Right lobe of liver (tissue), 6 donors: ENCODE results near the gene RELN. TPM values are rescaled to one million over a fixed set of nuclear protein-coding genes. Genes with fewer than 3 reads are reported as not detected.

Experiments
- ATAC-seq, 4 donors: fragments of 200-7000 bp; cut with Tn5 transposase; one replicate each; pipeline ENCODE4 v1.9.1; 2020; ENCODE audit warnings: mild to moderate bottlenecking in 4 of 4, moderate library complexity in 4 of 4
- DNase-seq, 3 donors: peaks; one replicate each; pipeline ENCODE4 v3.0.0-alpha.2; 2020
- H3K27ac ChIP-seq, 3 donors: fragments of 200-600 bp; one replicate each; pipeline ENCODE4 v1.8.0; 2022
- H3K27me3 ChIP-seq, 2 donors: fragments of 200-600 bp; one replicate each; pipeline ENCODE4 v1.8.0; 2022
- H3K36me3 ChIP-seq, 4 donors: fragments of 200-600 bp; sonication (generic) in 1 of 4; one replicate each; pipeline versions ENCODE4 v1.5.1 to v1.8.0; 2017 to 2022; ENCODE audit warnings: control low read depth in 1 of 4
- H3K4me1 ChIP-seq, 4 donors: fragments of 200-600 bp; sonication (generic) in 1 of 4; one replicate each; pipeline versions ENCODE4 v1.5.1 to v1.8.0; 2017 to 2022; ENCODE audit warnings: control low read depth in 1 of 4
- H3K4me3 ChIP-seq, 3 donors: fragments of 200-600 bp; one replicate each; pipeline ENCODE4 v1.8.0; 2022
- H3K9me3 ChIP-seq, 4 donors: fragments of 200-600 bp; sonication (generic) in 1 of 4; one replicate each; pipeline versions ENCODE4 v1.5.1 to v1.8.0; 2017 to 2022; ENCODE audit warnings: control low read depth in 1 of 4
- CTCF ChIP-seq, 4 donors: fragments of 200-600 bp in 3 of 4; fragments of 450-650 bp in 1 of 4; IDR thresholded peaks; one replicate each; pipeline versions ENCODE4 v1.5.1 to v1.8.0; 2016 to 2022; ENCODE audit warnings: antibody characterized with exemption in 4 of 4, mild to moderate bottlenecking in 2 of 4
- POLR2A ChIP-seq: fragments of 450-650 bp; IDR thresholded peaks from one replicate; pipeline ENCODE4 v1.6.1; 2017; ENCODE audit warnings: antibody characterized with exemption, mild to moderate bottlenecking
- WGBS: methylation state at CpG from one replicate; pipeline ENCODE4 v1.1.6; 2018; ENCODE audit warnings: low coverage, low lambda C conversion rate; ENCODE audit not compliant: insufficient coverage; ENCODE audit errors: missing lambda C conversion rate; 5-methylcytosine and 5-hydroxymethylcytosine counted together
- intact Hi-C, 2 donors: fragments of 100-400 bp; cut with DNase I; formaldehyde crosslinking; loops; one replicate each; pipeline versions ENCODE4 v1.11.2 to v1.14.1; 2022
- total RNA-seq, 6 experiments: library from RNA; depleted of rRNA in 2 of 6; stranded (reverse); fragments of >200 nt in 2 of 6; fragmentation: NEBNext Ultra II Directional in 3 of 6; extraction: Animal tissue kit (Norgen Biotek cat#: 25700) in 3 of 6; gene quantifications; one replicate each; pipeline versions ENCODE4 v1.1.0 to v1.2.4, GENCODE V29; 2016 to 2023
- donor health status: DM: no; HTN: yes; CAD: no.
- donor health status: DM: no; HTN: no; CAD: no.
- donor health status: DM: no; HTN: no; CAD: no.
- donor health status: DM: no; HTN: yes; CAD: no.
- donor health status: DM: no; HTN: yes; CAD: no.

The RELN gene
- total RNA-seq, 6 experiments from 2014 or later = 11.9 to 35.7 (median 18.9) TPM

DNA sequence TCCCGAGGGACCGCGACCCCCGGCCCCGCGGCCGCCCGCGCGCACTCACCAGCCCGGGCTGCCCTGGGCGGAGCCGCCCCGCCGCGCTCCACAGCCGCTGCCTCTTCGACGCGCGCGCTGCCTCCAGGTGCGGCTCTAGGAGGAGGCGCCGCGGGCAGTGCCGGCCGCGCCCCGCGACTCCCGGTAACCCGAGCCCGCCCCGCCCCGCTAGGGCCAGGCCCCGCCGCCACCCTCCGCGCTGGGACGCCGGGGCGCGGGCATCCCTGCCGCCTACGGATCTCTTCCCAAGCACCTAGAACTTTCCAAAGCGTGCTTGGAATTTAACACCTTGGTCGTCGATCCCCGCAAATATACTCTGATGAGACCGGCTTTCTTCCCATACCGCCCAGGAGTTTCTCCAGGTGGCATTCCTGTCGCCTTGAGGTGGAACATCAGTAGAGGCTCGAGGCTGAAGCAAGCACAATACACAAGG lies 543.4 kb downstream of the RELN start, which contains the start of gene SLC26A5:
Gene SLC26A5, minus strand, starts transcription at position 159 of the 472 bp plus-strand sequence. CDS start 24,693 bp downstream, outside the sequence.
- H3K27ac ChIP-seq = no peak within 1 kb of the TSS
- no peak for TF ChIP-seq POLR2A
- no peak for TF ChIP-seq CTCF (IDR thresholded peaks at IDR 0.05)
- WGBS = 7% methylated on average over 16 of the region's 54 CpGs

DNA sequence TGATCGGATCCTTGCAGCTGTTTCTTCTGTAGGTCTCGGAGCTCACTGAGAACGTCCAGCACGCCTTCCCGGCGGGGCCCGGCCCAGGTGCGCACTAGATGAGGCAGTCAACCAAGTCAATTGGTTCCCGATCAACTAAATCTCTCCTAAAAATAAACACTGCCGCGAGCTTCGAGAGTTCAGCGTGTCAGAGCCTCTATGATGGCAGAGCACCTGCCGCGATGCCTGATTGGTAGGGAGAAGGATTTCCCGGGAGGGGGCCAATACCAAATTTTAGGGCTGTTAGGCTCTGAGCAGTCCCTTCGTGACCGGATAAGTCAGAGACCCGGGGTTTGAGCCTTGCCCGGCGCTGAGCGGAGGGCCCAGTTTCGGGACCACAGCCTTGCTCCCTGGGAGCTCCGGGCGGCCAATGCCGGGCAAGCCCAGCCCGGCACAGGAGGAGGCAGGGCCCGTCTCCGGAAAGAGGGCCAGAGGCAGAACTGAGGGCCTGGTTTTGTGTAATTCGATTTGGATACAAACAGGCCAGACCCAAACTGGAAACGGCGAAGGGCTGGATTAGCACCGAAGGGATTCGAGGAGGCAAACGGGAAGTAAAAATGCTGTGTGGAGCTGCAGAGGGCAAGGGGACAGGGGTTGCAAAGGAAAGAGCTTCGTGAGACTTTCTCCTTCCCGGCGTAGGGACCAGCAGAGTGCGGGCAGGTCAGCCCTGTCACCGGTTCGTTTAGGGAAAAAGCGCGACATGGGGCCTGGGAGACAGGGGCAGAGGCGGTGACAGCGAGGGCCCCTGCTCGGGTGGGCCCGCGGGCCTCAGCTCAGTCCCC lies 544.0 kb downstream of the RELN start:
- intact Hi-C loops = no loop called here
- TF ChIP-seq CTCF (IDR thresholded peaks at IDR 0.05) (no peak), POLR2A (no peak)
- no peak overlapping the region for H3K27ac ChIP-seq
- peak overlapping the region; percentile 23 to 44 (median 28) for H3K4me3 ChIP-seq
- ATAC-seq (peak; percentile 39 to 50 (median 48)), DNase-seq (no peak)
- peaks cover 3 to 6% of the 10 kb centered on the region in 2 donors for H3K27me3 ChIP-seq
- no peaks in the 10 kb centered on the region for H3K36me3 ChIP-seq
- no peaks in the 10 kb centered on the region for H3K9me3 ChIP-seq
- peaks cover 0 to 5% (median 0%) of the 10 kb centered on the region in 4 donors for H3K4me1 ChIP-seq
- WGBS = 14% methylated on average over 23 of the region's 48 CpGs

More for the DNA sequence above, 543.4 kb downstream of the RELN start, which contains the start of gene SLC26A5:
- Histone ChIP-seq H3K36me3 (no peaks in the 10 kb centered on the region), H3K9me3 (no peaks in the 10 kb centered on the region), H3K4me1 (peaks cover 0 to 5% (median 0%) of the 10 kb centered on the region in 4 donors), H3K4me3 (peak within 1 kb of the TSS; percentile 23 to 44 (median 28)), H3K27me3 (peaks cover 3 to 6% of the 10 kb centered on the region in 2 donors)
- intact Hi-C loops = no loop called here
- DNase-seq (peak in 1 of 3 donors; percentile 39), ATAC-seq (peak; percentile 72 to 80 (median 74))

DNA sequence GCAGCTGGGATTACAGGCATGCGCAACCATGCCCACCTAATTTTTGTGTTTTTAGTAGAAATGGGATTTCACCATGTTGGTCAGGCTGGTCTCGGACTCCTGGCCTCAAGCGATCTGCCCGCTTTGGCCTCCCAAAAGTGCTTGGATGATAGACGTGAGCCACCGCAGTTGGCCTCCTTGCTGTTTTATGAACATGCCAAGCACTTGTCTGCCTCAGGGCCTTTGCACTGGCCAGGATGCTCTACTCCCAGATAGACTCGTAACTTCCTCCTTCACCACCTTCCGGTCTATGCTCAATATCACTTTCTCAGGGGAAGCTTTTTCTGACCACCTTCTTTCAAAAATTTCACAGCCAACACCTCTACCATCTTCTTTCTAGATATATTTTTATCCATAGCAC lies 549.8 kb downstream of the RELN start:
- TF ChIP-seq CTCF (IDR thresholded peaks at IDR 0.05) = no peak
- TF ChIP-seq POLR2A = no peak
- Histone ChIP-seq H3K27me3 (peaks cover 0 to 2% of the 10 kb centered on the region in 2 donors), H3K4me1 (no peaks in the 10 kb centered on the region), H3K36me3 (no peaks in the 10 kb centered on the region), H3K9me3 (no peaks in the 10 kb centered on the region), H3K4me3 (no peak overlapping the region), H3K27ac (no peak overlapping the region)
- WGBS = 85% methylated on average over 4 of the region's 8 CpGs
- ATAC-seq (no peak), DNase-seq (no peak)
- intact Hi-C loops = no loop called here

GRCh38 chr7:103437623-103438022 lies 551.8 kb downstream of the RELN start:
- H3K4me1 ChIP-seq = no peaks in the 10 kb centered on the region
- TF ChIP-seq POLR2A = no peak
- TF ChIP-seq CTCF (IDR thresholded peaks at IDR 0.05) = no peak
- no peak for DNase-seq
- no peak overlapping the region for H3K27ac ChIP-seq
- intact Hi-C loops = no loop called here
- no peaks in the 10 kb centered on the region for H3K27me3 ChIP-seq
- H3K9me3 ChIP-seq = no peaks in the 10 kb centered on the region
- ATAC-seq = no peak
- 46% methylated on average over 1 of the region's 1 CpG for WGBS
- H3K4me3 ChIP-seq = no peak overlapping the region
- no peaks in the 10 kb centered on the region for H3K36me3 ChIP-seq
